ENCODE data around the gene ING4. TPM values are rescaled to one million over a fixed set of nuclear protein-coding genes. Genes with fewer than 3 reads are reported as not detected.
A peak's percentile ranks its signal among the peaks of the same experiment; 100 is the strongest.

ING4 gene
- total RNA-seq, 2 experiments from 2014 or later: 14.9 to 17.6 TPM

GRCh38 chr12:6606331-6607131, 56.4 kb downstream of the ING4 start:
- peaks cover 52% of the 10 kb centered on the region for H3K4me1 Mint-ChIP-seq
- ATAC-seq (peak; percentile 25), DNase-seq (peak; percentile 83)
- H3K4me3 Mint-ChIP-seq: no peak overlapping the region
- H3K9me3 Mint-ChIP-seq (ENCODE audit: low read depth): no peaks in the 10 kb centered on the region
- H3K27ac Mint-ChIP-seq: peak overlapping the region; percentile 95
- ChIA-PET POLR2A (interaction anchor here (1.0 to 2.0 kb wide), 3 partner anchors 72 to 83 kb away, joined by 4 to 9 read pairs (median 8); partner anchors contain the start of genes GAPDH and ZNF384), CTCF (interaction anchor here (0.6 to 3.2 kb wide), 3 partner anchors 43 to 539 kb away, joined by 3 to 10 read pairs (median 3); no protein-coding TSS in a partner anchor)
- intact Hi-C loops (cut with DNase I, micrococcal nuclease): loop anchor here (1.0 to 5.0 kb wide), 17 partner anchors 32 to 411 kb away; partner anchors contain the start of genes CD4 (in 2 of the 2), ZNF384 (in 2 of the 2), C12orf57 (in 1 of the 2) and COPS7A (in 1 of the 2)
- peaks cover 43% of the 10 kb centered on the region for H3K36me3 Mint-ChIP-seq (ENCODE audit: low read depth)
- H3K27me3 Mint-ChIP-seq: no peaks in the 10 kb centered on the region

- H3K9me3 Mint-ChIP-seq (ENCODE audit: low read depth): no peaks in the 10 kb centered on the region
- no peak overlapping the region for H3K4me3 Mint-ChIP-seq
- intact Hi-C loops (cut with DNase I, micrococcal nuclease): loop anchor here (2.0 to 5.0 kb wide), 9 partner anchors 31 to 412 kb away; partner anchors contain the start of genes CD4 (in 2 of the 2), C12orf57 (in 1 of the 2), LPCAT3 (in 1 of the 2) and NOP2 (in 1 of the 2)
- DNase-seq (peak; percentile 74), ATAC-seq (peak; percentile 46)
- peak overlapping the region; percentile 95 for H3K27ac Mint-ChIP-seq
- peaks cover 44% of the 10 kb centered on the region for H3K4me1 Mint-ChIP-seq
- POLR2A ChIA-PET: interaction anchor here (1.0 to 2.0 kb wide), 5 partner anchors 8 to 83 kb away, joined by 4 to 9 read pairs (median 6); partner anchors contain the start of genes GAPDH and ZNF384
- H3K36me3 Mint-ChIP-seq (ENCODE audit: low read depth): peaks cover 51% of the 10 kb centered on the region
- CTCF ChIA-PET: interaction anchor here (0.6 to 3.2 kb wide), 6 partner anchors 18 to 539 kb away, joined by 3 to 10 read pairs (median 4); no protein-coding TSS in a partner anchor
- H3K27me3 Mint-ChIP-seq: no peaks in the 10 kb centered on the region
Observed at GRCh38 chr12:6605421-6606330, 57.2 kb downstream of the ING4 start.

GRCh38 chr12:6604259-6605029, 58.5 kb downstream of the ING4 start:
- Mint-ChIP-seq H3K36me3 (ENCODE audit: low read depth) (peaks cover 64% of the 10 kb centered on the region), H3K27me3 (no peaks in the 10 kb centered on the region), H3K27ac (peak overlapping the region; percentile 95), H3K9me3 (ENCODE audit: low read depth) (no peaks in the 10 kb centered on the region), H3K4me1 (peaks cover 38% of the 10 kb centered on the region), H3K4me3 (no peak overlapping the region)
- ATAC-seq (no peak), DNase-seq (peak; percentile 32)
- ChIA-PET POLR2A (interaction anchor here (0.6 to 2.0 kb wide), 5 partner anchors 16 to 348 kb away, joined by 4 to 9 read pairs (median 4); partner anchors contain the start of gene GAPDH), CTCF (interaction anchor here (0.5 to 3.6 kb wide), 12 partner anchors 10 to 267 kb away, joined by 3 to 12 read pairs (median 4); no protein-coding TSS in a partner anchor)
- intact Hi-C loops (cut with DNase I, micrococcal nuclease): loop anchor here (5.0 kb wide), 6 partner anchors 83 to 413 kb away; partner anchors contain the start of genes C12orf57 (in 1 of the 2), CD4 (in 1 of the 2), LPCAT3 (in 1 of the 2) and P3H3 (in 1 of the 2)

GRCh38 chr12:6603095-6603567, 59.8 kb downstream of the ING4 start:
- peak; percentile 56 for DNase-seq
- Mint-ChIP-seq H3K36me3 (ENCODE audit: low read depth) (peaks cover 74% of the 10 kb centered on the region), H3K4me1 (peaks cover 38% of the 10 kb centered on the region), H3K9me3 (ENCODE audit: low read depth) (no peaks in the 10 kb centered on the region), H3K4me3 (no peak overlapping the region), H3K27ac (peak overlapping the region; percentile 86), H3K27me3 (no peaks in the 10 kb centered on the region)
- ChIA-PET POLR2A (interaction anchor here (0.5 to 0.6 kb wide), 2 partner anchors 38 to 248 kb away, joined by 3 read pairs; partner anchors contain the start of gene CDCA3), CTCF (interaction anchor here (0.7 to 3.6 kb wide), 8 partner anchors 15 to 81 kb away, joined by 3 to 12 read pairs (median 4); no protein-coding TSS in a partner anchor)
- intact Hi-C loops (cut with DNase I, micrococcal nuclease): no loop called here
- no peak for ATAC-seq

- no peaks in the 10 kb centered on the region for H3K27me3 Mint-ChIP-seq
- peaks cover 38% of the 10 kb centered on the region for H3K4me1 Mint-ChIP-seq
- ATAC-seq: no peak
- intact Hi-C loops (cut with DNase I, micrococcal nuclease): no loop called here
- ChIA-PET POLR2A (no interaction called here), CTCF (interaction anchor here (0.7 to 3.6 kb wide), 7 partner anchors 14 to 178 kb away, joined by 3 to 12 read pairs (median 3); no protein-coding TSS in a partner anchor)
- no peaks in the 10 kb centered on the region for H3K9me3 Mint-ChIP-seq (ENCODE audit: low read depth)
- peak overlapping the region; percentile 86 for H3K27ac Mint-ChIP-seq
- H3K36me3 Mint-ChIP-seq (ENCODE audit: low read depth): peaks cover 79% of the 10 kb centered on the region
- no peak for DNase-seq
- no peak overlapping the region for H3K4me3 Mint-ChIP-seq
Observed at GRCh38 chr12:6602526-6602925, 60.4 kb downstream of the ING4 start.

Other genes starting within 250 kb of the ING4 start
- 100 to 1,000 TPM in 1 of 2 experiments, 10 to 100 TPM in 1; 85.4 to 116 TPM for gene CD27, start 218.2 kb downstream of the ING4 start, total RNA-seq
- gene TAPBPL, start 211.1 kb downstream of the ING4 start, total RNA-seq: 10 to 100 TPM; 27.4 to 40.8 TPM
- gene VAMP1, start 192.4 kb downstream of the ING4 start, total RNA-seq: 10 to 100 TPM; 34.5 to 52.3 TPM
- gene MRPL51, start 169.9 kb downstream of the ING4 start, total RNA-seq: 100 to 1,000 TPM; 232 to 275 TPM
- gene NCAPD2, start 169.0 kb downstream of the ING4 start, total RNA-seq: 100 to 1,000 TPM; 199 to 210 TPM
- 1,000 to 10,000 TPM; 7,289 to 9,770 TPM for gene GAPDH, start 128.6 kb downstream of the ING4 start, total RNA-seq
- 1 to 10 TPM; 8.1 to 8.4 TPM for gene IFFO1, start 107.1 kb downstream of the ING4 start, total RNA-seq
- 10 to 100 TPM; 93.2 to 97.1 TPM for gene NOP2, start 94.8 kb downstream of the ING4 start, total RNA-seq
- 100 to 1,000 TPM; 279 to 322 TPM for gene CHD4, start 55.7 kb downstream of the ING4 start, total RNA-seq
- 1 to 10 TPM; 3.5 TPM for gene LPAR5, start 27.2 kb downstream of the ING4 start, total RNA-seq
- 1 to 10 TPM; 1.7 to 3.3 TPM for gene ACRBP, start 15.7 kb downstream of the ING4 start, total RNA-seq
- gene ZNF384, start 26.3 kb upstream of the ING4 start, total RNA-seq: 10 to 100 TPM; 61.4 to 79.0 TPM
- under 1 TPM; 0.32 to 0.93 TPM for gene PIANP, start 37.7 kb upstream of the ING4 start, total RNA-seq
- 10 to 100 TPM; 38.3 to 41.6 TPM for gene COPS7A, start 60.9 kb upstream of the ING4 start, total RNA-seq
- 100 to 1,000 TPM; 142 to 144 TPM for gene MLF2, start 90.0 kb upstream of the ING4 start, total RNA-seq
- 100 to 1,000 TPM in 1 of 2 experiments, 10 to 100 TPM in 1; 62.2 to 105 TPM for gene PTMS, start 103.2 kb upstream of the ING4 start, total RNA-seq
- gene LAG3, start 109.4 kb upstream of the ING4 start, total RNA-seq: 10 to 100 TPM; 88.2 to 93.9 TPM
- gene CD4, start 126.4 kb upstream of the ING4 start, total RNA-seq: 100 to 1,000 TPM; 206 to 211 TPM
- gene GPR162, start 158.7 kb upstream of the ING4 start, total RNA-seq: under 1 TPM; 0.11 to 0.26 TPM
- 1 to 10 TPM in 1 of 2 experiments, under 1 TPM in 1; 0.86 to 1.3 TPM for gene P3H3, start 165.3 kb upstream of the ING4 start, total RNA-seq
- under 1 TPM; 0.66 to 0.76 TPM for gene GNB3, start 177.8 kb upstream of the ING4 start, total RNA-seq
- gene CDCA3, start 188.2 kb upstream of the ING4 start, total RNA-seq: 10 to 100 TPM; 87.8 to 99.7 TPM
- gene USP5, start 189.0 kb upstream of the ING4 start, total RNA-seq: 100 to 1,000 TPM; 128 to 132 TPM
- 1,000 to 10,000 TPM; 1,824 to 2,753 TPM for gene TPI1, start 204.4 kb upstream of the ING4 start, total RNA-seq
- gene SPSB2, start 210.2 kb upstream of the ING4 start, total RNA-seq: 1 to 10 TPM; 1.7 to 2.2 TPM
- gene LRRC23, start 241.7 kb upstream of the ING4 start, total RNA-seq: 1 to 10 TPM; 6.4 to 7.0 TPM

Data from activated CD4-positive, alpha-beta T cell treated with anti-CD3 and anti-CD28 coated beads for 36 hours (primary cell).